H9 (cell line): ENCODE results near the gene EPB41L4A. TPM values are rescaled to one million over a fixed set of nuclear protein-coding genes. Genes with fewer than 3 reads are reported as not detected.

Experiments used
- DNase-seq: peaks from one replicate; pipeline ENCODE4 v3.0.0-alpha.2; 2017
- H2AFZ ChIP-seq: one replicate; pipeline ENCODE4 v1.6.1; 2013; ENCODE audit warnings: mild to moderate bottlenecking, low read length, control low read depth, moderate library complexity
- H2AK5ac ChIP-seq: 2 replicates; pipeline ENCODE4 v1.6.1; 2013; ENCODE audit warnings: low read length, control low read depth, mixed read lengths; ENCODE audit not compliant: insufficient read length
- H2BK120ac ChIP-seq: one replicate; pipeline ENCODE4 v1.6.1; 2013; ENCODE audit warnings: low read depth, mild to moderate bottlenecking, low read length, control low read depth, inconsistent platforms; ENCODE audit not compliant: poor library complexity, severe bottlenecking
- H2BK12ac ChIP-seq: 2 replicates; pipeline ENCODE4 v1.6.1; 2013; ENCODE audit warnings: low read length, control low read depth, mixed read lengths, low read depth; ENCODE audit not compliant: insufficient read length
- H2BK15ac ChIP-seq: 2 replicates; pipeline ENCODE4 v1.6.1; 2013; ENCODE audit warnings: low read depth, low read length, control low read depth
- H2BK20ac ChIP-seq: one replicate; pipeline ENCODE4 v1.6.1; 2013; ENCODE audit warnings: low read depth, mild to moderate bottlenecking, low read length, control low read depth, inconsistent platforms; ENCODE audit not compliant: poor library complexity, severe bottlenecking
- H2BK5ac ChIP-seq: 2 replicates; pipeline ENCODE4 v1.6.1; 2013; ENCODE audit warnings: low read length, control low read depth, mixed read lengths; ENCODE audit not compliant: insufficient read length
- H3K14ac ChIP-seq: 2 replicates; pipeline ENCODE4 v1.6.1; 2013; ENCODE audit warnings: low read length, control low read depth; ENCODE audit not compliant: insufficient read depth
- H3K18ac ChIP-seq: 2 replicates; pipeline ENCODE4 v1.6.1; 2013; ENCODE audit warnings: low read depth, mild to moderate bottlenecking, mixed read lengths, low read length, control low read depth; ENCODE audit not compliant: insufficient read length
- H3K23ac ChIP-seq: 2 replicates; pipeline ENCODE4 v1.6.1; 2013; ENCODE audit warnings: low read length, control low read depth, mixed read lengths, low read depth; ENCODE audit not compliant: insufficient read length
- H3K23me2 ChIP-seq: 2 replicates; pipeline ENCODE4 v1.6.1; 2013; ENCODE audit warnings: low read depth, mild to moderate bottlenecking, mixed read lengths, low read length, control low read depth; ENCODE audit not compliant: insufficient read length, poor library complexity, severe bottlenecking
- H3K27ac ChIP-seq: 2 replicates; pipeline ENCODE4 v1.5.1; 2013; ENCODE audit warnings: low read length, control low read depth, mixed read lengths, low read depth; ENCODE audit not compliant: insufficient read length
- H3K27me3 ChIP-seq: 2 replicates; pipeline ENCODE4 v1.6.1; 2013; ENCODE audit warnings: low read length, control low read depth, inconsistent platforms; ENCODE audit not compliant: insufficient read depth
- H3K4ac ChIP-seq: 2 replicates; pipeline ENCODE4 v1.6.1; 2013; ENCODE audit warnings: low read depth, mild to moderate bottlenecking, control low read depth, inconsistent platforms, low read length, moderate library complexity
- H3K4me1 ChIP-seq: 2 replicates; pipeline ENCODE4 v1.6.1; 2013; ENCODE audit warnings: low read length, control low read depth, inconsistent platforms; ENCODE audit not compliant: insufficient read depth
- H3K4me2 ChIP-seq: 2 replicates; pipeline ENCODE4 v1.6.1; 2013; ENCODE audit warnings: low read length, control low read depth, mixed read lengths; ENCODE audit not compliant: insufficient read length, insufficient read depth
- H3K56ac ChIP-seq: 2 replicates; pipeline ENCODE4 v1.6.1; 2013; ENCODE audit warnings: low read depth, mild to moderate bottlenecking, mixed read lengths, low read length, control low read depth; ENCODE audit not compliant: insufficient read length
- H3K79me1 ChIP-seq: 2 replicates; pipeline ENCODE4 v1.6.1; 2013; ENCODE audit warnings: low read depth, mild to moderate bottlenecking, moderate library complexity, low read length, control low read depth, inconsistent platforms; ENCODE audit not compliant: insufficient read depth, poor library complexity, severe bottlenecking
- H3K79me2 ChIP-seq: 2 replicates; pipeline ENCODE4 v1.6.1; 2013; ENCODE audit warnings: low read length, control low read depth, inconsistent platforms; ENCODE audit not compliant: insufficient read depth
- H3K9ac ChIP-seq: 2 replicates; pipeline ENCODE4 v1.6.1; 2013; ENCODE audit warnings: low read length, control low read depth, mixed read lengths; ENCODE audit not compliant: insufficient read length; ENCODE audit errors: extremely low read depth
- H3K9me3 ChIP-seq: one replicate; pipeline ENCODE4 v1.6.1; 2013; ENCODE audit warnings: low read depth, low read length, inconsistent platforms; ENCODE audit not compliant: control insufficient read depth
- H3T11ph ChIP-seq: one replicate; pipeline ENCODE4 v1.6.1; 2013; ENCODE audit warnings: mild to moderate bottlenecking, low read length, control low read depth, inconsistent platforms
- H4K20me1 ChIP-seq: one replicate; pipeline ENCODE4 v1.6.1; 2013; ENCODE audit not compliant: control insufficient read depth, insufficient read length, insufficient read depth
- H4K5ac ChIP-seq: 2 replicates; pipeline ENCODE4 v1.6.1; 2013; ENCODE audit warnings: low read depth, mild to moderate bottlenecking, mixed read lengths, low read length, control low read depth; ENCODE audit not compliant: insufficient read length
- H4K8ac ChIP-seq: replicated peaks from 2 replicates; pipeline ENCODE4 v1.6.1; 2013; ENCODE audit warnings: low read length, control low read depth, mixed read lengths, low read depth; ENCODE audit not compliant: insufficient read length
- H4K91ac ChIP-seq: 2 replicates; pipeline ENCODE4 v1.6.1; 2013; ENCODE audit warnings: low read depth, mild to moderate bottlenecking, moderate library complexity, mixed read lengths, low read length, control low read depth; ENCODE audit not compliant: insufficient read length
- H3K27ac Mint-ChIP-seq, 3 experiments: 2 replicates in 2 of 3; 3 replicates in 1 of 3; pipeline ENCODE4 v1.8.0; 2020 to 2021; ENCODE audit warnings: mixed read lengths in 3 of 3, mild to moderate bottlenecking in 1 of 3, moderate library complexity in 1 of 3
- H3K27me3 Mint-ChIP-seq: 2 replicates; pipeline ENCODE4 v1.8.0; 2021; ENCODE audit warnings: low read depth, mild to moderate bottlenecking, moderate library complexity, mixed read lengths
- H3K36me3 Mint-ChIP-seq, 3 experiments: 2 replicates in 2 of 3; 3 replicates in 1 of 3; pipeline ENCODE4 v1.8.0; 2020 to 2021; ENCODE audit warnings: low read depth in 3 of 3, mixed read lengths in 3 of 3; ENCODE audit not compliant: insufficient read depth in 1 of 3
- H3K4me1 Mint-ChIP-seq, 2 experiments: 2 replicates each; pipeline ENCODE4 v1.8.0; 2020; ENCODE audit warnings: mixed read lengths in 2 of 2
- H3K4me3 Mint-ChIP-seq, 2 experiments: 2 replicates in 1 of 2; 3 replicates in 1 of 2; pipeline ENCODE4 v1.8.0; 2020 to 2021; ENCODE audit warnings: mild to moderate bottlenecking in 2 of 2, mixed read lengths in 2 of 2, moderate library complexity in 1 of 2
- H3K9me3 Mint-ChIP-seq, 2 experiments: 2 replicates in 1 of 2; 3 replicates in 1 of 2; pipeline ENCODE4 v1.8.0; 2020; ENCODE audit warnings: mild to moderate bottlenecking in 2 of 2, mixed read lengths in 2 of 2, moderate library complexity in 1 of 2
- CTCF ChIP-seq: fragments of 200-600 bp; sonication (generic); conservative IDR thresholded peaks from 3 replicates; pipeline ENCODE4 v1.8.0; 2021; ENCODE audit warnings: antibody characterized with exemption, mild to moderate bottlenecking
- WGBS: extraction: QIAGEN DNeasy Blood & Tissue Kit; methylation state at CpG from one replicate; pipeline ENCODE4 v1.1.7; 2013; ENCODE audit warnings: missing lambda C conversion rate, low lambda C conversion rate, mixed read lengths; ENCODE audit not compliant: insufficient read length; ENCODE audit errors: extremely low coverage; 5-methylcytosine and 5-hydroxymethylcytosine counted together
- total RNA-seq: library from RNA; stranded (reverse); gene quantifications from 2 replicates; pipeline ENCODE4 v1.2.1, GENCODE V29; 2021

Gene EPB41L4A
- total RNA-seq, 1 experiment from 2014 or later, result 4.9 TPM

GRCh38 chr5:112316006-112316405, 103.1 kb downstream of the EPB41L4A start:
- Histone ChIP-seq H2BK120ac (no peak overlapping the region), H2BK5ac (no peak overlapping the region), H3K18ac (no peak overlapping the region), H3T11ph (no peak overlapping the region), H3K9ac (no peak overlapping the region), H2BK12ac (no peak overlapping the region), H4K91ac (no peak overlapping the region), H2BK20ac (no peak overlapping the region), H3K23me2 (no peaks in the 10 kb centered on the region), H2AK5ac (no peak overlapping the region), H3K79me1 (no peaks in the 10 kb centered on the region), H3K27ac (no peak overlapping the region), H3K56ac (no peak overlapping the region), H4K5ac (no peak overlapping the region), H3K79me2 (no peaks in the 10 kb centered on the region), H2BK15ac (no peak overlapping the region), H3K4me2 (no peak overlapping the region), H3K9me3 (no peaks in the 10 kb centered on the region), H3K4ac (no peak overlapping the region), H3K4me1 (peaks cover 4% of the 10 kb centered on the region; the same call in 1 of the 2 replicates), H3K14ac (no peak overlapping the region), H3K23ac (no peak overlapping the region), H4K20me1 (no peaks in the 10 kb centered on the region), H3K27me3 (no peaks in the 10 kb centered on the region), H4K8ac (no peak overlapping the region), H2AFZ (no peak overlapping the region)
- no peaks in the 10 kb centered on the region for H3K9me3 Mint-ChIP-seq
- no peaks in the 10 kb centered on the region for H3K27me3 Mint-ChIP-seq
- H3K4me3 Mint-ChIP-seq, result no peak overlapping the region
- DNase-seq, result no peak
- no CpG with 5 or more reads among the region's 2 CpGs for WGBS
- no peaks in the 10 kb centered on the region for H3K36me3 Mint-ChIP-seq
- no peak for TF ChIP-seq CTCF
- H3K4me1 Mint-ChIP-seq, result peaks cover 11 to 19% of the 10 kb centered on the region in 2 experiments
- H3K27ac Mint-ChIP-seq, result no peak overlapping the region
